LHCN-M2 (cell line): Measurements from ENCODE around the gene PKNOX2. TPM values are rescaled to one million over a fixed set of nuclear protein-coding genes. Genes with fewer than 3 reads are reported as not detected.

Experiments used
- DNase-seq: peaks from one replicate; pipeline ENCODE4 v3.0.0-alpha.2; 2012; ENCODE audit warnings: low read depth
- total RNA-seq: library from RNA; depleted of rRNA; stranded (reverse); fragments of >200 nt; gene quantifications from 2 replicates; pipeline ENCODE4 v1.2.3, GENCODE V29; 2014

PKNOX2 gene
- total RNA-seq, 1 experiment from 2014 or later: 14.6 TPM

- DNase-seq: peak; percentile 52
These were observed 117.5 kb downstream of the PKNOX2 start for GRCh38 chr11:125281831-125282595.

GRCh38 chr11:125282596-125282914, 118.0 kb downstream of the PKNOX2 start:
- DNase-seq: no peak

- DNase-seq: no peak
These were observed 119.8 kb downstream of the PKNOX2 start for GRCh38 chr11:125284245-125284850.

GRCh38 chr11:125285844-125286243, 121.3 kb downstream of the PKNOX2 start:
- no peak for DNase-seq

GRCh38 chr11:125286486-125286885, 121.9 kb downstream of the PKNOX2 start:
- no peak for DNase-seq

GRCh38 chr11:125287491-125288210, 123.1 kb downstream of the PKNOX2 start:
- peak; percentile 62 for DNase-seq

GRCh38 chr11:125289419-125290098, 125.0 kb downstream of the PKNOX2 start:
- no peak for DNase-seq

GRCh38 chr11:125290263-125290662, 125.7 kb downstream of the PKNOX2 start:
- no peak for DNase-seq

- DNase-seq: no peak
These were observed 127.5 kb downstream of the PKNOX2 start for GRCh38 chr11:125292100-125292499.

GRCh38 chr11:125293596-125293995, 129.0 kb downstream of the PKNOX2 start:
- no peak for DNase-seq

GRCh38 chr11:125295931-125296330, 131.4 kb downstream of the PKNOX2 start:
- no peak for DNase-seq

- DNase-seq: no peak
These were observed 132.9 kb downstream of the PKNOX2 start for GRCh38 chr11:125297346-125297915.

GRCh38 chr11:125299061-125299615, 134.6 kb downstream of the PKNOX2 start:
- no peak for DNase-seq

GRCh38 chr11:125299821-125300220, 135.3 kb downstream of the PKNOX2 start:
- DNase-seq: no peak

- peak; percentile 75 for DNase-seq
These were observed 136.3 kb downstream of the PKNOX2 start for GRCh38 chr11:125300791-125301218.

GRCh38 chr11:125301346-125301745, 136.8 kb downstream of the PKNOX2 start:
- no peak for DNase-seq

- no peak for DNase-seq
These were observed 138.6 kb downstream of the PKNOX2 start for GRCh38 chr11:125303186-125303585.

- DNase-seq: no peak
These were observed 139.1 kb downstream of the PKNOX2 start for GRCh38 chr11:125303694-125304093.

- DNase-seq: no peak
These were observed 139.6 kb downstream of the PKNOX2 start for GRCh38 chr11:125304136-125304535.

- no peak for DNase-seq
These were observed 140.3 kb downstream of the PKNOX2 start for GRCh38 chr11:125304876-125305275.

- DNase-seq: no peak
These were observed 140.8 kb downstream of the PKNOX2 start for GRCh38 chr11:125305345-125305744.
